HEK293 (cell line): ENCODE data around the gene CCL2.

Experiments used
- CTCF ChIA-PET: fragments of 350-600 bp; formaldehyde crosslinking; extraction: SDS; loops from one replicate; lab custom pipeline; 2021; ENCODE audit warnings: antibody characterized with exemption; lab: Yijun Ruan, JAX
- POLR2A ChIA-PET: fragments of 300-600 bp; formaldehyde crosslinking; extraction: SDS; loops from one replicate; lab custom pipeline; 2020; ENCODE audit warnings: antibody characterized with exemption, inconsistent platforms; lab: Yijun Ruan, JAX
- H3K27ac ChIP-seq: fragments of 200-500 bp; sonication (Bioruptor generic); 2 replicates; pipeline ENCODE4 v1.5.1; 2014; ENCODE audit warnings: low read depth, low read length, control low read depth, inconsistent platforms; ENCODE audit errors: extremely low read depth
- H3K36me3 ChIP-seq, 2 experiments: fragments of 200-500 bp in 1 of 2; sonication (Bioruptor generic) in 1 of 2; 1 replicate in 1 of 2; 2 replicates in 1 of 2; pipeline ENCODE4 v1.5.1; 2014 to 2017; ENCODE audit warnings: inconsistent platforms in 2 of 2, low read length in 2 of 2; ENCODE audit not compliant: control insufficient read depth in 2 of 2, insufficient read depth in 1 of 2
- H3K4me1 ChIP-seq: fragments of 200-500 bp; sonication (Bioruptor generic); 2 replicates; pipeline ENCODE4 v1.5.1; 2014; ENCODE audit warnings: mild to moderate bottlenecking, low read length, inconsistent platforms; ENCODE audit not compliant: control insufficient read depth, insufficient read depth
- H3K4me3 ChIP-seq: 2 replicates; pipeline ENCODE4 v1.5.1; 2011; ENCODE audit warnings: low read depth, mild to moderate bottlenecking, control low read depth, low read length, moderate library complexity
- H3K9me3 ChIP-seq: fragments of 200-500 bp; sonication (Bioruptor generic); 2 replicates; pipeline ENCODE4 v1.5.1; 2014; ENCODE audit warnings: low read depth, low read length, inconsistent platforms; ENCODE audit not compliant: control insufficient read depth, insufficient read depth
- KLF9 ChIP-seq: fragments of 450-650 bp; formaldehyde crosslinking; IDR thresholded peaks from 2 replicates; pipeline ENCODE4 v1.5.1; 2016; ENCODE audit warnings: missing biosample characterization, missing genetic modification characterization, low read depth
- SP3 ChIP-seq: fragments of 450-650 bp; formaldehyde crosslinking; IDR thresholded peaks from 2 replicates; pipeline ENCODE4 v1.5.1; 2016; ENCODE audit warnings: missing biosample characterization, missing genetic modification characterization
- ZIC2 ChIP-seq: fragments of 450-650 bp; formaldehyde crosslinking; IDR thresholded peaks from 2 replicates; pipeline ENCODE4 v1.5.1; 2016; ENCODE audit warnings: missing biosample characterization, missing genetic modification characterization
- ZNF155 ChIP-seq: fragments of 450-650 bp; formaldehyde crosslinking; IDR thresholded peaks from 2 replicates; pipeline ENCODE4 v1.5.1; 2016; ENCODE audit warnings: missing biosample characterization, missing genetic modification characterization
- ZNF174 ChIP-seq: fragments of 450-650 bp; formaldehyde crosslinking; IDR thresholded peaks from 2 replicates; pipeline ENCODE4 v1.5.0; 2017; ENCODE audit warnings: missing biosample characterization, mild to moderate bottlenecking, missing genetic modification characterization
- ZNF175 ChIP-seq: fragments of 450-650 bp; formaldehyde crosslinking; IDR thresholded peaks from 2 replicates; pipeline ENCODE4 v1.5.1; 2016; ENCODE audit warnings: missing biosample characterization, missing genetic modification characterization
- ZNF211 ChIP-seq: fragments of 450-650 bp; formaldehyde crosslinking; IDR thresholded peaks from 2 replicates; pipeline ENCODE4 v1.5.1; 2016; ENCODE audit warnings: low read depth, missing biosample characterization, missing genetic modification characterization
- ZNF274 ChIP-seq, 2 experiments: fragments of 200-500 bp in 1 of 2; fragments of 450-650 bp in 1 of 2; sonication (Bioruptor generic) in 1 of 2; formaldehyde crosslinking in 1 of 2; IDR thresholded peaks; 2 replicates each; pipeline versions ENCODE4 v1.5.1 to v1.6.1; 2014 to 2016; ENCODE audit warnings: borderline replicate concordance in 1 of 2, inconsistent platforms in 1 of 2, low read length in 1 of 2, missing biosample characterization in 1 of 2, missing genetic modification characterization in 1 of 2
- ZNF473 ChIP-seq: fragments of 450-650 bp; formaldehyde crosslinking; IDR thresholded peaks from 2 replicates; pipeline ENCODE4 v1.5.1; 2017; ENCODE audit warnings: missing biosample characterization, missing genetic modification characterization
- ZNF561 ChIP-seq: fragments of 450-650 bp; IDR thresholded peaks from 2 replicates; pipeline ENCODE4 v1.5.1; 2018; ENCODE audit warnings: missing biosample characterization, missing genetic modification characterization, borderline replicate concordance
- ZNF654 ChIP-seq: fragments of 450-650 bp; formaldehyde crosslinking; IDR thresholded peaks from 2 replicates; pipeline ENCODE4 v1.5.1; 2016; ENCODE audit warnings: low read depth, missing biosample characterization, missing genetic modification characterization
- ZNF677 ChIP-seq: fragments of 450-650 bp; IDR thresholded peaks from 2 replicates; pipeline ENCODE4 v1.5.0; 2018; ENCODE audit warnings: missing biosample characterization, mild to moderate bottlenecking, missing genetic modification characterization, moderate library complexity
- ZNF76 ChIP-seq: fragments of 450-650 bp; formaldehyde crosslinking; IDR thresholded peaks from 2 replicates; pipeline ENCODE4; 2016; ENCODE audit warnings: low read depth, missing biosample characterization, missing genetic modification characterization, borderline replicate concordance
- ZNF777 ChIP-seq: fragments of 450-650 bp; formaldehyde crosslinking; IDR thresholded peaks from 2 replicates; pipeline ENCODE4 v1.5.1; 2017; ENCODE audit warnings: missing biosample characterization, missing genetic modification characterization, borderline replicate concordance
- TF ChIP-seq, protein P1 (sequence below): fragments of 450-650 bp; formaldehyde crosslinking; IDR thresholded peaks from 2 replicates; pipeline ENCODE4 v1.5.1; 2016; ENCODE audit warnings: missing biosample characterization, missing genetic modification characterization, borderline replicate concordance
- TF ChIP-seq, protein P2 (sequence below): fragments of 450-650 bp; formaldehyde crosslinking; IDR thresholded peaks from 2 replicates; pipeline ENCODE4 v1.5.1; 2016; ENCODE audit warnings: missing biosample characterization, missing genetic modification characterization
- TF ChIP-seq, protein P3 (sequence below): fragments of 450-650 bp; formaldehyde crosslinking; IDR thresholded peaks from 2 replicates; pipeline ENCODE4 v1.5.1; 2016; ENCODE audit warnings: missing biosample characterization, missing genetic modification characterization, borderline replicate concordance
- TF ChIP-seq, protein P4 (sequence below): fragments of 450-650 bp; formaldehyde crosslinking; IDR thresholded peaks from 2 replicates; pipeline ENCODE4 v1.5.1; 2016; ENCODE audit warnings: missing biosample characterization, missing genetic modification characterization

Gene CCL2

DNA sequence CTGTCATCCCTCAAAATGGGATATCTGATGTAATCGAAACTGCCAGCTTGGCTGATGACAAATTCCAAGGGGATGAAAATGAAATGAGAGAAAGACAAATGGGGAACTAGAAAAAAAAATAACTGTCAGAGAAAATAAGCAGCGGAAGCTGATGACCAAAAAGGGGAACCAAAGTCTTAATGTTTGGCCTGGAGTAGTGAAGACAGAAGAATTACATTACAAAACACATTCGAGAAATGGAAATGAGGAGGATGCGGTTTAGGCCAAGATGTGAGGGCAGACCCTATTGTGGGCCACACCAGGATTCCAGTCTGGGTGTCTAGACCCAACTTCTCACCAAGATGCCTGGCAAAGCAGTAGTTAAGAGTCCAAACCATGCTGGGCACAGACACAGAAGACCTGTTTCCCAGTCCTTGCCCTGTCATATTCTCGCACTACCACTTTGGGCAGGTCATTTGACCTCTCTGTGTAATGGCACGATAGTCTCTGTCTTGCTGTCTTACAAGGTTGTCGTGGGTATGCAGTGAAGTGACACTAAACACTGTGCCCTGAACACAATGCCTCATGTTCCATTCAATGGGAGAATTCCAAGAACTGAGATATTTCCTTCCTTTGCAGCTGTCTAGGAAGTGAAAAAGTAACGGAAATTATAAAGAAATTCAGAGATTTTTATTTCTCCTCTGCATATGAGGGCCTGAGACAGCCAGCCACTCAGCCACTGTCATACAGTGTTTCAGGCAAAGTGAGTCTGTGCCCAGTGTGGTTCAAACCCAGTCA lies 12.3 kb upstream of the CCL2 start:
- TF ChIP-seq ZNF473 (tag by site-specific recombination) (no peak), ZNF211 (no peak), ZIC2 (no peak), KLF9 (no peak), ZNF155 (tag by site-specific recombination) (no peak), SP3 (tag by site-specific recombination) (no peak), ZNF174 (tag by site-specific recombination) (no peak), ZNF274 (IDR thresholded peaks at IDR 0.05; ENCODE audit: low read length) (no peak), ZNF274 (tag by site-specific recombination; IDR thresholded peaks at IDR 0.05; ENCODE audit: borderline replicate concordance) (no peak), ZNF777 (no peak), ZNF677 (no peak), ZNF654 (tag by site-specific recombination) (no peak)
- TF ChIP-seq, protein P1, sequence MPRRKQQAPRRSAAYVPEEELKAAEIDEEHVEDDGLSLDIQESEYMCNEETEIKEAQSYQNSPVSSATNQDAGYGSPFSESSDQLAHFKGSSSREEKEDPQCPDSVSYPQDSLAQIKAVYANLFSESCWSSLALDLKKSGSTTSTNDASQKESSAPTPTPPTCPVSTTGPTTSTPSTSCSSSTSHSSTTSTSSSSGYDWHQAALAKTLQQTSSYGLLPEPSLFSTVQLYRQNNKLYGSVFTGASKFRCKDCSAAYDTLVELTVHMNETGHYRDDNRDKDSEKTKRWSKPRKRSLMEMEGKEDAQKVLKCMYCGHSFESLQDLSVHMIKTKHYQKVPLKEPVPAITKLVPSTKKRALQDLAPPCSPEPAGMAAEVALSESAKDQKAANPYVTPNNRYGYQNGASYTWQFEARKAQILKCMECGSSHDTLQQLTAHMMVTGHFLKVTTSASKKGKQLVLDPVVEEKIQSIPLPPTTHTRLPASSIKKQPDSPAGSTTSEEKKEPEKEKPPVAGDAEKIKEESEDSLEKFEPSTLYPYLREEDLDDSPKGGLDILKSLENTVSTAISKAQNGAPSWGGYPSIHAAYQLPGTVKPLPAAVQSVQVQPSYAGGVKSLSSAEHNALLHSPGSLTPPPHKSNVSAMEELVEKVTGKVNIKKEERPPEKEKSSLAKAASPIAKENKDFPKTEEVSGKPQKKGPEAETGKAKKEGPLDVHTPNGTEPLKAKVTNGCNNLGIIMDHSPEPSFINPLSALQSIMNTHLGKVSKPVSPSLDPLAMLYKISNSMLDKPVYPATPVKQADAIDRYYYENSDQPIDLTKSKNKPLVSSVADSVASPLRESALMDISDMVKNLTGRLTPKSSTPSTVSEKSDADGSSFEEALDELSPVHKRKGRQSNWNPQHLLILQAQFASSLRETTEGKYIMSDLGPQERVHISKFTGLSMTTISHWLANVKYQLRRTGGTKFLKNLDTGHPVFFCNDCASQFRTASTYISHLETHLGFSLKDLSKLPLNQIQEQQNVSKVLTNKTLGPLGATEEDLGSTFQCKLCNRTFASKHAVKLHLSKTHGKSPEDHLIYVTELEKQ: no peak
- TF ChIP-seq, all 188 proteins: peak for 0
- no peak overlapping the region for H3K4me3 ChIP-seq
- H3K27ac ChIP-seq: no peak overlapping the region
- POLR2A ChIA-PET: no interaction called here
- no peaks in the 10 kb centered on the region for H3K9me3 ChIP-seq
- no peaks in the 10 kb centered on the region for H3K4me1 ChIP-seq
- CTCF ChIA-PET: interaction anchor here (2.2 kb wide), 1 partner anchor 119 kb away, joined by 8 read pairs; no protein-coding TSS in a partner anchor
- H3K36me3 ChIP-seq: no peaks in the 10 kb centered on the region

DNA sequence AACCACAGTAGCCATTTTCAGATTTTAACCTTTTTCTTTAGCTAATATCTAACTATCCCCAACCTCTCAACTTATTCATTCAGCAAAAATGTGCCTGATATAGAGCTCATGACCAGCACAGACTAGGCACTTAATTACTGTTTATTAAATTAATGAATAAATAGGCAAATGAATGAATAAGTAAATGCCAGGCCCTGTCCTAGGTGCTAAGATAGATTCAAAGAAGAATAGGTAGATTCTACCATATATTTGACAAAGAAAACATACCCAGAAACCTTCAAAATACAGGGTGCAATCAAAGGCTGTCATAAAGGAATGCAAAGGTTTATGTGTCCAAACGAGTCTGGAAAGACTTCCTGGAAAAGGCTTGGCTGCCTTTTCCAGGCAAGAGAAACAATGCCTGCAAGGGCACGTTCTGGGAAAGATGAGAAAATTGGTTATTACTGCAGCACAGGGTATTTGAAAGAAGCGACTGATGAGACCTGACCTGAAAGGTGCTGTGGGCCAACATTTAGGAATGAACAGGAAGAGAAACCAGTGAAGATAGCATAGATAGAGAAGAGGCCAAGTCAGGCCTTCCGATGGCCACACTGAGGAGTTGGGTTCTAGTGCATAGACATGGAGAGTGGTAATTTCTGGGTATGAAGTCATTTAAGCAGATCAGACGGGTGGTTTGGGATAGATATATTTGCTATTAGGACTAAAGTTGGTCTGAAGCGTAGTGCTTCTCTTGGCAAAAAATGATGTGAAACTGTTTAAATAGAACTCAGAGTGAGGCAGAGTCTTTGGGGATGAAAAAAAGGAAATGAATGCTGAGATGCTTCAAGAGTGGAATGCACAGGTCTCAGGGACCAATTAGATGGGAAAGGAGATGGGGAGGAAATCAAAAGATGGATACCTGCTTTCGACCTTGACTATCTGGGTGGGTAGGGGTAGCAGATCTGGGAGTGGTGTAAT lies 11.4 kb upstream of the CCL2 start:
- no peaks in the 10 kb centered on the region for H3K4me1 ChIP-seq
- TF ChIP-seq, protein P2, sequence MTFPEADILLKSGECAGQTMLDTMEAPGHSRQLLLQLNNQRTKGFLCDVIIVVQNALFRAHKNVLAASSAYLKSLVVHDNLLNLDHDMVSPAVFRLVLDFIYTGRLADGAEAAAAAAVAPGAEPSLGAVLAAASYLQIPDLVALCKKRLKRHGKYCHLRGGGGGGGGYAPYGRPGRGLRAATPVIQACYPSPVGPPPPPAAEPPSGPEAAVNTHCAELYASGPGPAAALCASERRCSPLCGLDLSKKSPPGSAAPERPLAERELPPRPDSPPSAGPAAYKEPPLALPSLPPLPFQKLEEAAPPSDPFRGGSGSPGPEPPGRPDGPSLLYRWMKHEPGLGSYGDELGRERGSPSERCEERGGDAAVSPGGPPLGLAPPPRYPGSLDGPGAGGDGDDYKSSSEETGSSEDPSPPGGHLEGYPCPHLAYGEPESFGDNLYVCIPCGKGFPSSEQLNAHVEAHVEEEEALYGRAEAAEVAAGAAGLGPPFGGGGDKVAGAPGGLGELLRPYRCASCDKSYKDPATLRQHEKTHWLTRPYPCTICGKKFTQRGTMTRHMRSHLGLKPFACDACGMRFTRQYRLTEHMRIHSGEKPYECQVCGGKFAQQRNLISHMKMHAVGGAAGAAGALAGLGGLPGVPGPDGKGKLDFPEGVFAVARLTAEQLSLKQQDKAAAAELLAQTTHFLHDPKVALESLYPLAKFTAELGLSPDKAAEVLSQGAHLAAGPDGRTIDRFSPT (tag by site-specific recombination): no peak
- TF ChIP-seq ZNF561 (tag by site-specific recombination) (no peak), ZNF175 (tag by site-specific recombination) (no peak), ZNF76 (tag by site-specific recombination) (no peak)
- TF ChIP-seq, protein P3, sequence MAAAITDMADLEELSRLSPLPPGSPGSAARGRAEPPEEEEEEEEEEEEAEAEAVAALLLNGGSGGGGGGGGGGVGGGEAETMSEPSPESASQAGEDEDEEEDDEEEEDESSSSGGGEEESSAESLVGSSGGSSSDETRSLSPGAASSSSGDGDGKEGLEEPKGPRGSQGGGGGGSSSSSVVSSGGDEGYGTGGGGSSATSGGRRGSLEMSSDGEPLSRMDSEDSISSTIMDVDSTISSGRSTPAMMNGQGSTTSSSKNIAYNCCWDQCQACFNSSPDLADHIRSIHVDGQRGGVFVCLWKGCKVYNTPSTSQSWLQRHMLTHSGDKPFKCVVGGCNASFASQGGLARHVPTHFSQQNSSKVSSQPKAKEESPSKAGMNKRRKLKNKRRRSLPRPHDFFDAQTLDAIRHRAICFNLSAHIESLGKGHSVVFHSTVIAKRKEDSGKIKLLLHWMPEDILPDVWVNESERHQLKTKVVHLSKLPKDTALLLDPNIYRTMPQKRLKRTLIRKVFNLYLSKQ (tag by site-specific recombination): no peak
- TF ChIP-seq, protein P4, sequence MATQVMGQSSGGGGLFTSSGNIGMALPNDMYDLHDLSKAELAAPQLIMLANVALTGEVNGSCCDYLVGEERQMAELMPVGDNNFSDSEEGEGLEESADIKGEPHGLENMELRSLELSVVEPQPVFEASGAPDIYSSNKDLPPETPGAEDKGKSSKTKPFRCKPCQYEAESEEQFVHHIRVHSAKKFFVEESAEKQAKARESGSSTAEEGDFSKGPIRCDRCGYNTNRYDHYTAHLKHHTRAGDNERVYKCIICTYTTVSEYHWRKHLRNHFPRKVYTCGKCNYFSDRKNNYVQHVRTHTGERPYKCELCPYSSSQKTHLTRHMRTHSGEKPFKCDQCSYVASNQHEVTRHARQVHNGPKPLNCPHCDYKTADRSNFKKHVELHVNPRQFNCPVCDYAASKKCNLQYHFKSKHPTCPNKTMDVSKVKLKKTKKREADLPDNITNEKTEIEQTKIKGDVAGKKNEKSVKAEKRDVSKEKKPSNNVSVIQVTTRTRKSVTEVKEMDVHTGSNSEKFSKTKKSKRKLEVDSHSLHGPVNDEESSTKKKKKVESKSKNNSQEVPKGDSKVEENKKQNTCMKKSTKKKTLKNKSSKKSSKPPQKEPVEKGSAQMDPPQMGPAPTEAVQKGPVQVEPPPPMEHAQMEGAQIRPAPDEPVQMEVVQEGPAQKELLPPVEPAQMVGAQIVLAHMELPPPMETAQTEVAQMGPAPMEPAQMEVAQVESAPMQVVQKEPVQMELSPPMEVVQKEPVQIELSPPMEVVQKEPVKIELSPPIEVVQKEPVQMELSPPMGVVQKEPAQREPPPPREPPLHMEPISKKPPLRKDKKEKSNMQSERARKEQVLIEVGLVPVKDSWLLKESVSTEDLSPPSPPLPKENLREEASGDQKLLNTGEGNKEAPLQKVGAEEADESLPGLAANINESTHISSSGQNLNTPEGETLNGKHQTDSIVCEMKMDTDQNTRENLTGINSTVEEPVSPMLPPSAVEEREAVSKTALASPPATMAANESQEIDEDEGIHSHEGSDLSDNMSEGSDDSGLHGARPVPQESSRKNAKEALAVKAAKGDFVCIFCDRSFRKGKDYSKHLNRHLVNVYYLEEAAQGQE (tag by site-specific recombination): no peak
- no peaks in the 10 kb centered on the region for H3K9me3 ChIP-seq
- ChIA-PET CTCF (no interaction called here), POLR2A (no interaction called here)
- H3K4me3 ChIP-seq: no peak overlapping the region
- no peaks in the 10 kb centered on the region for H3K36me3 ChIP-seq
- H3K27ac ChIP-seq: no peak overlapping the region
